Right cardiac atrium (tissue), 5 donors: Measurements from ENCODE around the gene URB2. TPM values are rescaled to one million over a fixed set of nuclear protein-coding genes. Genes with fewer than 3 reads are reported as not detected.
"Not testable (repeated sequence)": the region's sequence is repeated elsewhere in the genome, so short reads cannot be mapped to it uniquely, and the experiment has no call there.

Experiments
- ATAC-seq, 2 donors: fragments of 200-7000 bp; cut with Tn5 transposase; one replicate each; pipeline versions ENCODE4 v1.8.0 to v1.9.1; 2020; ENCODE audit warnings: moderate library complexity in 2 of 2, mild to moderate bottlenecking in 1 of 2
- DNase-seq, 3 donors: peaks; one replicate each; pipeline ENCODE4 v3.0.0-alpha.2; 2020
- H3K27ac ChIP-seq: one replicate; pipeline ENCODE4 v1.5.1; 2013; ENCODE audit warnings: mild to moderate bottlenecking, low read length, control low read depth, moderate library complexity
- H3K27me3 ChIP-seq: one replicate; pipeline ENCODE4 v1.6.1; 2013; ENCODE audit not compliant: control insufficient read depth, insufficient read depth
- H3K4me1 ChIP-seq: one replicate; pipeline ENCODE4 v1.6.1; 2013; ENCODE audit warnings: low read length; ENCODE audit not compliant: control insufficient read depth, insufficient read depth
- H3K4me3 ChIP-seq: one replicate; pipeline ENCODE4 v1.5.1; 2013; ENCODE audit warnings: low read length, control low read depth
- H3K9me3 ChIP-seq: one replicate; pipeline ENCODE4 v1.6.1; 2013; ENCODE audit warnings: low read length; ENCODE audit not compliant: control insufficient read depth
- WGBS: extraction: QIAGEN DNeasy Blood & Tissue Kit; methylation state at CpG from one replicate; pipeline ENCODE4 v1.1.7; 2013; 5-methylcytosine and 5-hydroxymethylcytosine counted together
- intact Hi-C, 4 donors: fragments of 100-400 bp; cut with DNase I; formaldehyde crosslinking; loops; one replicate each; pipeline versions ENCODE4 v1.11.0 to v1.14.0; 2022 to 2023
- polyA plus RNA-seq: library from polyadenylated mRNA; stranded (reverse); fragments of 200-250 nt; gene quantifications from one replicate; pipeline ENCODE4 v1.2.3, GENCODE V29; 2013
- total RNA-seq, 4 donors: library from RNA; stranded (reverse); fragmentation: NEBNext Ultra II Directional; extraction: Animal tissue kit (Norgen Biotek cat#: 25700); gene quantifications; one replicate each; pipeline ENCODE4 v1.2.1, GENCODE V29; 2021
- donor health status: healthy with polysubstance abuse.
- donor health status: DM: no; HTN: yes; CAD: no.
- donor health status: DM: no; HTN: no; CAD: no.
- donor health status: DM: no; HTN: yes; CAD: no; lungs with severe emphysema.
- donor health status: DM: yes; HTN: yes; CAD: no.

URB2 gene
- total and polyA plus RNA-seq, 5 donors: 1.9 to 7.5 (median 4.2) TPM

DNA sequence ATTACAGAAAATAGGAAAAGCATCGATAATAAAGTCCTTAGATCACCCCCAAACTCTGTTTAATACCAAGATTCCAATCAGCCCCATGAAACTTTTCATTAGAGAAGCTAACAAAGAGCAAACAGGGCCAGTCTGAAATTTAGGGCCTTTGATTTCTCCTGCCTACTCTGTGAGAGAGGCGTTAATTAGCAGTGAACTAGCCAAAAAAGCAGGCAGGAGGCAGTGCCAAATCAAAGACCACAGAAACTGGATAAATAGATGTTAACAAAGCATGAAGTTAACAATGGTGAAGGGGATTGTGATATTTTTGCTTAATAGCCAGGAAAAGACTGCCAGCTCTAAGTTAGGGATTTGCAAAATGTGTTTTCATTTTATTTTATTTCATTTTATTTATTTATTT, 11.3 kb upstream of the URB2 start:
- H3K9me3 ChIP-seq: no peaks in the 10 kb centered on the region
- peaks cover 3% of the 10 kb centered on the region for H3K4me1 ChIP-seq
- H3K27me3 ChIP-seq: no peaks in the 10 kb centered on the region
- WGBS: 93% methylated on average over 2 of the region's 2 CpGs
- no peak overlapping the region for H3K27ac ChIP-seq
- no peak for ATAC-seq
- no peak overlapping the region for H3K4me3 ChIP-seq
- intact Hi-C loops: no loop called here
- no peak for DNase-seq

DNA sequence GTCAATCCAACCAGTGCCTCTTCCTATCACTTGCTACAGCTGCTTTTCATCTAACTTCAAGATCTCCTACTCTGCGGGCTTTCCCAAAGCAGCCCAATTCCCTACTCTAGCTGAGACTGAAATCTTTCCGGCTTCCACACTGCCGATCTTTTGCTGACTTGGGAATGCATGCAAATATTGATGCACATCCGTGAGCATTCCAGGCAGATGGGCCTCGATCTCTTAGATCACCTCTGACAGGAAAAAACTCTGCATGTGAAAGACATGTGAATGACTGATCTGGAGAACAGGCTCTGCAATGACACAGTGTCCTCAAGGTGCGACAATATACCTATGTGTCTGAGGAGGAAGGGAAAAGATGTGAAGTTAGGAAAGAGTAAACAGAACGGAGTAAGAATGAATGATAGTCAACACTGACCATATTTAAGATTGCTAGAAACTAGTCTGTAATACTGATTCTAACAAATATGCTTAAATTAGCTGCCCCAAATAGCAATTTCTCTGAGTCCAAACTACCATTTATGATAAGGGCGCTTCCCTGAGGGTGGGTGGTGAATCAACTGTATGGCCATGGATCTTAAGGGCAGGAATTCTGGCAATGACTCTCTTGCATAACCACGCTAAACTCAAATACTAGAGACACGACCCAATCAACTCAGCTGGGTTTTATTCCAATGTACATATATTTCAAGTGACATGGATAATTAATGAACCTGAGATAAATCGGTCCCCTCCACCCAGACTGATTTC, 8.5 kb upstream of the URB2 start:
- Histone ChIP-seq H3K27ac (no peak overlapping the region), H3K27me3 (no peaks in the 10 kb centered on the region), H3K4me1 (peaks cover 3% of the 10 kb centered on the region), H3K4me3 (no peak overlapping the region), H3K9me3 (no peaks in the 10 kb centered on the region)
- intact Hi-C loops: no loop called here
- ATAC-seq (no peak), DNase-seq (no peak)
- WGBS: 83% methylated on average over 11 of the region's 11 CpGs

DNA sequence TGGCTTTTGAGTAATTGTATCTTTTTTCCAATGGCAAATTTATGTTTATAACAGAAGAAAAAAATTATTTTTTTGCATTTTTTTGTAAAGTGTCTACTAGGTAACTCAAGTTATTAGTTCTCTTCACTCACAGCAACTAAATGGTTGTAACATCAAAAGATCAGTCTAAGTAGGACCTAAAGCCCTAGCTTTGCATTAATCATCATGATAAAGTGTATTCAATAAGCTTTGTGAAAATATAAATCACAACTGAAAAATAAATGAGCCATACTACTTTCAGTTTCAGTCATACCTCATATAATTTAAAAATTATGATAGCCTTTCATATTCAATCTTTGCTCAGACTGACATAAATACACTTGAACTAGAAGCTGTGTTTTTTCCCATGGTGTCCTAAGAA, 7.0 kb upstream of the URB2 start:
- Histone ChIP-seq H3K27ac (no peak overlapping the region), H3K27me3 (no peaks in the 10 kb centered on the region), H3K9me3 (no peaks in the 10 kb centered on the region), H3K4me3 (no peak overlapping the region), H3K4me1 (peaks cover 8% of the 10 kb centered on the region)
- no peak for ATAC-seq
- intact Hi-C loops: no loop called here
- DNase-seq: no peak

DNA sequence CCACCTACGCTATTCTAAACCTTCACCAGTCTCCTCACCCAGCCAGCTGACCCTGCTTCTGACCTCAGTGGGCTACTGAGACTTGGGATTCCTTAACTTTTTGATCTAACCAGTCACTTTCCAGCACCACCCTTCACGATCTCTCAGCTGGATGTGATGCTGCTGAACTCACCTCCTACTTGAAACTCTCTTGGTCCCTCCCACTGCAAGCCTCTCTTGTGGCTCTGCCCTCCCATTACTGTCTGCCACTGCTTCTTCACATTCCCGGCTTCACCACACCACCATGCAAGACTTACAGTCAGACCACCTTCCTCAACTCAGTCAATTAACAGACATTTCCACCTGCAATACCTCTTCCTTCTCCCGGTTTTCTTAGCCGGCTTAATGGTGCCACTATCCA, 6.4 kb upstream of the URB2 start:
- peaks cover 9% of the 10 kb centered on the region for H3K4me1 ChIP-seq
- no peak overlapping the region for H3K4me3 ChIP-seq
- intact Hi-C loops: loop anchor here in 1 of 4 donors (10.0 kb wide), 1 partner anchor 65 kb away; the partner anchor contains the start of gene ABCB10
- WGBS: 90% methylated on average over 5 of the region's 5 CpGs
- ATAC-seq (no peak), DNase-seq (no peak)
- H3K27me3 ChIP-seq: no peaks in the 10 kb centered on the region
- H3K9me3 ChIP-seq: no peaks in the 10 kb centered on the region
- no peak overlapping the region for H3K27ac ChIP-seq

DNA sequence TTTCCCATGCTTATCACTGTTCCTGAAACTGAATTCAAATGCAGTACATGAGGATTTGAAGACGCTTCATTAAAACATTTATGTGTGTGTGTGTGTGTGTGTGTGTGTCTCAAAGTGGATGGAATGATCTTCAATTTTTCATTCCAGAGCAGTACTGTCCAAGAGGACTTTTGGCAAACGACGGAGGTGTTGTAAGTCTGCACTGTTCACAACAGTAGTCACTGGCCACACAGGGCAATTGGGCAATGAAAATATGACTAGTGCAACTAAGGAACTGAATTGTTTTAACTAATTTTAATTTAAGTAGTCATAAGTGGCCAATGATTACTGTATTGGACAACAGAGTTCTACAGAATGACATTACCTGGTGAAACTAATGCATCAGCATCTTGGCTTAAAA, 5.2 kb upstream of the URB2 start:
- no peak for DNase-seq
- Histone ChIP-seq H3K27ac (no peak overlapping the region), H3K4me3 (no peak overlapping the region), H3K4me1 (peaks cover 11% of the 10 kb centered on the region), H3K9me3 (no peaks in the 10 kb centered on the region), H3K27me3 (no peaks in the 10 kb centered on the region)
- intact Hi-C loops: loop anchor here in 1 of 4 donors (10.0 kb wide), 1 partner anchor 66 kb away; the partner anchor contains the start of gene ABCB10
- ATAC-seq: peak; percentile 46 to 48
- 32% methylated on average over 3 of the region's 3 CpGs for WGBS

DNA sequence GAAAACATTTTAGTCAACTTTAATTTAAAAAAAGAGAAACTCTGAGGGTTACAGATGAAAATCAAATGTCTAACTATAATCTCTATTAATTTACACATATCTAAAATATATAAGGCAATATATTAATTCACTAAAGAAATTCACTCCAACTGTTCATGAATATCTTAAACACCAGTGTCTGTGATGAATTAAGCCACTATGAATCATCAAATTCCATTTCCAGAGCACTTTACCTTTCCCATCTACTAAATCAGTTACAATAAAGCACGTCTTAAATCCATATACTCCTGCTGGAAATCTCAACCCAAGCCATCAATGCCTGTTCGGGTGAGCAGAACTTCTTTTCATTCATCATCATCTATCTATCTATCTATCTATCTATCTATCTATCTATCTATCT, 4.4 kb upstream of the URB2 start:
- WGBS: 93% methylated on average over 2 of the region's 2 CpGs
- ATAC-seq (no peak), DNase-seq (no peak)
- Histone ChIP-seq H3K4me3 (no peak overlapping the region), H3K9me3 (no peaks in the 10 kb centered on the region), H3K27me3 (no peaks in the 10 kb centered on the region), H3K27ac (no peak overlapping the region), H3K4me1 (peaks cover 11% of the 10 kb centered on the region)
- intact Hi-C loops: loop anchor here in 1 of 4 donors (10.0 kb wide), 1 partner anchor 67 kb away; the partner anchor contains the start of gene ABCB10

DNA sequence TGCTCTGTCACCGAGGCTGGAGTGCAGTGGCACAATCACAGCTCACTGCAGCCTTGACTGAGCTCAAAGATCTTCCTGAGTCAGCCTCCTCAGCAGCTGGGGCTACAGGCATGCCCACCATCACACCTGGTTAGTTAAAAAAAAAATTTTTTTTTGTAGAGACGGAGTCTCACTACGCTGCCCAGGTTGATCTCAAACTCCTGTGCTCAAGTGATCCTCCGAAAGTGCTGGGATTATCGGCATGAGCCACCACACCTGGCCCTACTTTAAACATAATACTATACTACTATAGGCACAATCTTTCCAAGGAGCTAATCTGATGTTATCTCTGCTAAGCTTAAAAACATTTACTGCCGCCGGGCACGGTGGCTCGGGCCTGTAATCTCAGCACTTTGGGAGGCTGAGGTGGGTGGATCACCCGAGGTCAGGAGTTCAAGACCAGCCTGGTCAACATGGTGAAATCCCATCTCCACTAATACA, 3.4 kb upstream of the URB2 start:
- not testable (repeated sequence) for DNase-seq, H3K27ac ChIP-seq, H3K27me3 ChIP-seq, H3K9me3 ChIP-seq, H3K4me3 ChIP-seq, ATAC-seq
- intact Hi-C loops: loop anchor here in 1 of 4 donors (10.0 kb wide), 1 partner anchor 68 kb away; the partner anchor contains the start of gene ABCB10
- H3K4me1 ChIP-seq: peaks cover 11% of the 10 kb centered on the region
- 82% methylated on average over 10 of the region's 10 CpGs for WGBS

DNA sequence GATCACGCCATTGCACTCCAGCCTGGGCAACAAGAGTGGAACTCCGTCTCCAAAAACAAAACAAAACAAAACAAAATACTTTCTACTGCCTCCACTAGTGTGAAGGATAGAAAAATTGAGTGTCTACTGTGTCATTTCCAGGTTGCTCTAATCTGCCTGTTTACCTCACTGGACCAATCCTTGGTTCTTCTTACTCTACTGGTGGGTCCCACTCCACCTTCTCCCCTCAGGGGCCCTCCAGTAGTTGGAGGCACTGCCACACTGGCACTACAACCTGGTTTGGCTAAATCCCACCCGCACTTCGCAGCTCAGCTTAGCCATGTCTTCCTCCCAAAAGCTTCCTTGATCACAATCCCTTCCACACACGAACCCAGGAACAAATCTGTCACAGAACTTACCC, 2.8 kb upstream of the URB2 start:
- peaks cover 11% of the 10 kb centered on the region for H3K4me1 ChIP-seq
- no peak overlapping the region for H3K27ac ChIP-seq
- H3K27me3 ChIP-seq: no peaks in the 10 kb centered on the region
- DNase-seq (no peak), ATAC-seq (no peak)
- WGBS: 85% methylated on average over 5 of the region's 5 CpGs
- intact Hi-C loops: loop anchor here in 1 of 4 donors (10.0 kb wide), 1 partner anchor 68 kb away; the partner anchor contains the start of gene ABCB10
- no peak overlapping the region for H3K4me3 ChIP-seq
- no peaks in the 10 kb centered on the region for H3K9me3 ChIP-seq

DNA sequence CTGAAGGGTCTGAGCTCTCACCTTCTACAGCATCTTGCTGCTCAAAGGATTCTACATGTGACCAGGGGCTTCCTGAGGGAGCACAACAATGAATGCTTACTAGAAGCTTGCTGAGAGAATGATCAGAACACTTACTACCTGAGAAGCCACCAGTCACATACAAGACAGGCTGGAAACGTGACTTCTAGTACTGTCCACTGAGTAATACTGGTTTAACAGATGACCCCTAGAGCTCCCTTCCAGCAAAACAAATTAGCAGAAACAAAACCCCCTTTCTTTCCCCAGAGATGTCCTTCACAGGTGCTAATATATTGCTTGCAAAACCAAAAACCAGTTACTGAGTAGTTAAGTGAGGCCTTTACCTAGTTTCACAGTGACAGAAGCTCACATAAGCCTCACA, 2.2 kb upstream of the URB2 start:
- intact Hi-C loops: loop anchor here in 1 of 4 donors (10.0 kb wide), 1 partner anchor 69 kb away; the partner anchor contains the start of gene ABCB10
- ATAC-seq: no peak

DNA sequence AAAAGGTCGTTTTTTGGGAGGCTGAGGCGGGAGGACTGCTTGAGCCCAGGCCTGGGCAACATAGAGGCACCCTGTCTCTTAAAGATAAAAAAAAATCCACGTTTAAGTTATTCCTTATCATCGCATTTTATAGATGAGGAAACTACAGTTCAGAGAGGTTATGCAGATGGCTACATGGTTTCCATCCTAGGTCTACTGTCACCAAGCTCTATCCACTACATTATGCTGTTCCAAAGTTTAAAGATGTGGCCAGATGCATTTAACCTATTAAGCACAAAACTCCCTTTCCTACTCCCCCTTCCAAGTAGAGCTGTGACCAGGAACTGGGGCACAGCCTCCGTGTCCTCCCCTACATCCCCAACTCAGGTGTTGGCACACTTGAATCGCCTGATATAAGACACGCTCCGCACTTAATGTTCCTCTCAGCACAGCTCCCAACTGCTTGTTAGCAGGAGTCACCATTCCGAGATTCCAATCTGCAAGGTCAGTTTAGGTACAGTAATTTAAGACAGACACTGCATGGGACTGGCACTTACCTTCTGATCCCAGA, 1.5 kb upstream of the URB2 start:
- H3K27ac ChIP-seq: no peak overlapping the region
- peaks cover 8% of the 10 kb centered on the region for H3K4me1 ChIP-seq
- ATAC-seq (no peak), DNase-seq (no peak)
- intact Hi-C loops: loop anchor here in 3 of 4 donors (5.0 to 10.0 kb wide), 2 partner anchors 67 to 70 kb away; partner anchors contain the start of gene ABCB10 (in 3 of the 3)
- peak overlapping the region; percentile 95 for H3K4me3 ChIP-seq
- 41% methylated on average over 9 of the region's 9 CpGs for WGBS
- no peaks in the 10 kb centered on the region for H3K27me3 ChIP-seq
- no peaks in the 10 kb centered on the region for H3K9me3 ChIP-seq

More for the DNA sequence above, 2.2 kb upstream of the URB2 start:
- WGBS: 81% methylated on average over 1 of the region's 1 CpG
- Histone ChIP-seq H3K9me3 (no peaks in the 10 kb centered on the region), H3K27ac (no peak overlapping the region), H3K4me1 (peaks cover 11% of the 10 kb centered on the region), H3K27me3 (no peaks in the 10 kb centered on the region), H3K4me3 (no peak overlapping the region)
- DNase-seq: no peak
